Peyer's patch (tissue), 4 donors: ENCODE data around the gene PABPN1L.

Experiments
- CTCF ChIP-seq, 6 experiments: fragments of 450-650 bp in 4 of 6; fragments of 200-600 bp in 2 of 6; sonication (generic) in 1 of 6; IDR thresholded peaks; one replicate each; pipeline ENCODE4 v1.5.1; 2017 to 2019; ENCODE audit warnings: antibody characterized with exemption in 6 of 6, mild to moderate bottlenecking in 3 of 6, moderate library complexity in 1 of 6
- POLR2A ChIP-seq, 2 donors: fragments of 450-650 bp; IDR thresholded peaks; one replicate each; pipeline ENCODE4 v1.5.1; 2017; ENCODE audit warnings: antibody characterized with exemption in 2 of 2, mild to moderate bottlenecking in 2 of 2, moderate library complexity in 2 of 2

- TF ChIP-seq CTCF (IDR thresholded peaks at IDR 0.05) (no peak), POLR2A (IDR thresholded peaks at IDR 0.05) (no peak)
Observed at GRCh38 chr16:88841521-88842307, 24.7 kb downstream of the PABPN1L start.
